Sigmoid colon (tissue), 4 donors: ENCODE measurements around the gene C3orf22.

Experiments used
- EP300 ChIP-seq, 4 donors: sonication (generic); formaldehyde crosslinking; IDR thresholded peaks; one replicate each; pipeline ENCODE4 v1.6.1; 2017; ENCODE audit warnings: antibody characterized with exemption in 4 of 4
- POLR2A ChIP-seq, 2 donors: fragments of 450-650 bp; IDR thresholded peaks; one replicate each; pipeline ENCODE4 v1.6.1; 2016; ENCODE audit warnings: antibody characterized with exemption in 2 of 2, mild to moderate bottlenecking in 2 of 2, moderate library complexity in 2 of 2
- POLR2AphosphoS5 ChIP-seq, 4 donors: sonication (generic); formaldehyde crosslinking; IDR thresholded peaks; one replicate each; pipeline ENCODE4 v1.6.1; 2017; ENCODE audit warnings: antibody characterized with exemption in 4 of 4
- TF ChIP-seq, protein P1 (sequence below), 4 experiments: fragments of 450-650 bp in 3 of 4; fragments of 200-600 bp in 1 of 4; IDR thresholded peaks; one replicate each; pipeline ENCODE4 v1.5.1; 2016 to 2019; ENCODE audit warnings: antibody characterized with exemption in 4 of 4, mild to moderate bottlenecking in 3 of 4, moderate library complexity in 2 of 4

DNA sequence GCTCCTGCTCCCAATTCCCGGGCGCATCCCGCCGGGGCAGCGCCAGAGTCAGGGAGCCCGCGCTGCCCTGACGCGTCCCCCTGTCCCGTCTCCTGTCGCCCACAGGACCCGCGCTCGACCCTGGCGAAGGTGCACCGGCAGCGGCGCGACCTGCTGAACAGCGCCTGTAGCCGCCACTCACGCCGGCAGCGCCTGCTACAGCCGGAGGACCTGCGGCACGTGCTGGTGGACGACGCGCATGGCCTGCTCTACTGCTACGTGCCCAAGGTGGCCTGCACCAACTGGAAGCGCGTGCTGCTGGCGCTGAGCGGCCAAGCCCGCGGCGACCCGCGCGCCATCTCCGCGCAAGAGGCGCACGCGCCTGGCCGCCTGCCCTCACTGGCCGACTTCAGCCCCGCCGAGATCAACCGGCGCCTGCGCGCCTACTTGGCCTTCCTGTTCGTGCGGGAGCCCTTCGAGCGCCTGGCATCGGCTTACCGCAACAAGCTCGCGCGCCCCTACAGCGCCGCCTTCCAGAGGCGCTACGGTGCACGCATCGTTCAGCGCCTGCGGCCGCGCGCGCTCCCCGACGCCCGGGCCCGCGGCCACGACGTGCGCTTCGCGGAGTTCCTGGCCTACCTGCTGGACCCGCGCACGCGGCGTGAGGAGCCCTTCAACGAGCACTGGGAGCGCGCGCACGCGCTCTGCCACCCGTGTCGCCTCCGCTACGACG lies 16.9 kb downstream of the C3orf22 start:
- TF ChIP-seq EP300 (IDR thresholded peaks at IDR 0.05) = no peak
- TF ChIP-seq, protein P1, sequence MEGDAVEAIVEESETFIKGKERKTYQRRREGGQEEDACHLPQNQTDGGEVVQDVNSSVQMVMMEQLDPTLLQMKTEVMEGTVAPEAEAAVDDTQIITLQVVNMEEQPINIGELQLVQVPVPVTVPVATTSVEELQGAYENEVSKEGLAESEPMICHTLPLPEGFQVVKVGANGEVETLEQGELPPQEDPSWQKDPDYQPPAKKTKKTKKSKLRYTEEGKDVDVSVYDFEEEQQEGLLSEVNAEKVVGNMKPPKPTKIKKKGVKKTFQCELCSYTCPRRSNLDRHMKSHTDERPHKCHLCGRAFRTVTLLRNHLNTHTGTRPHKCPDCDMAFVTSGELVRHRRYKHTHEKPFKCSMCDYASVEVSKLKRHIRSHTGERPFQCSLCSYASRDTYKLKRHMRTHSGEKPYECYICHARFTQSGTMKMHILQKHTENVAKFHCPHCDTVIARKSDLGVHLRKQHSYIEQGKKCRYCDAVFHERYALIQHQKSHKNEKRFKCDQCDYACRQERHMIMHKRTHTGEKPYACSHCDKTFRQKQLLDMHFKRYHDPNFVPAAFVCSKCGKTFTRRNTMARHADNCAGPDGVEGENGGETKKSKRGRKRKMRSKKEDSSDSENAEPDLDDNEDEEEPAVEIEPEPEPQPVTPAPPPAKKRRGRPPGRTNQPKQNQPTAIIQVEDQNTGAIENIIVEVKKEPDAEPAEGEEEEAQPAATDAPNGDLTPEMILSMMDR (IDR thresholded peaks at IDR 0.05) = no peak
- TF ChIP-seq POLR2AphosphoS5 (IDR thresholded peaks at IDR 0.05) = no peak
- no peak for TF ChIP-seq POLR2A (IDR thresholded peaks at IDR 0.05)
